Stimulated activated CD8-positive, alpha-beta memory T cell treated with anti-CD3 and anti-CD28 coated beads, Interleukin-7, amount 100 ng/mL, for 4 hours (primary cell): Measurements from ENCODE around the gene PRELP.
"Not testable (repeated sequence)": the region's sequence is repeated elsewhere in the genome, so short reads cannot be mapped to it uniquely, and the experiment has no call there.

Source experiments
- DNase-seq, 2 donors: peaks; one replicate each; pipeline ENCODE4 v3.0.0-alpha.2; 2020; ENCODE audit warnings: low read depth in 2 of 2

PRELP gene

GRCh38 chr1:203475012-203475981, at the start of gene PRELP:
Gene PRELP (plus strand): TSS chr1:203475806. CDS start chr1:203483185, 7,379 bp downstream.
- no peak for DNase-seq

GRCh38 chr1:203426366-203426765, 49.2 kb upstream of the PRELP start:
- no peak for DNase-seq

- no peak for DNase-seq
These were observed 48.7 kb upstream of the PRELP start for GRCh38 chr1:203426870-203427269.

GRCh38 chr1:203427451-203427850, 48.2 kb upstream of the PRELP start:
- no peak for DNase-seq

GRCh38 chr1:203428981-203429599, 46.5 kb upstream of the PRELP start:
- no peak for DNase-seq

GRCh38 chr1:203435615-203436014, 40.0 kb upstream of the PRELP start:
- DNase-seq = no peak

GRCh38 chr1:203437696-203438315, 37.8 kb upstream of the PRELP start:
- no peak for DNase-seq

GRCh38 chr1:203439131-203439730, 36.4 kb upstream of the PRELP start:
- no peak for DNase-seq

- DNase-seq = no peak
These were observed 34.8 kb upstream of the PRELP start for GRCh38 chr1:203440771-203441170.

- DNase-seq = no peak
These were observed 33.8 kb upstream of the PRELP start for GRCh38 chr1:203441766-203442165.

- no peak for DNase-seq
These were observed 32.8 kb upstream of the PRELP start for GRCh38 chr1:203442821-203443220.

- no peak for DNase-seq
These were observed 32.3 kb upstream of the PRELP start for GRCh38 chr1:203443296-203443695.

GRCh38 chr1:203444171-203444576, 31.4 kb upstream of the PRELP start:
- DNase-seq = no peak

GRCh38 chr1:203447151-203447550, 28.5 kb upstream of the PRELP start:
- DNase-seq = no peak

- DNase-seq = not testable (repeated sequence)
These were observed 28.0 kb upstream of the PRELP start for GRCh38 chr1:203447598-203447997.

GRCh38 chr1:203448521-203449061, 27.0 kb upstream of the PRELP start:
- no peak for DNase-seq

- no peak for DNase-seq
These were observed 25.6 kb upstream of the PRELP start for GRCh38 chr1:203450001-203450400.

GRCh38 chr1:203450479-203451149, 25.0 kb upstream of the PRELP start:
- DNase-seq = no peak

GRCh38 chr1:203451836-203452784, 23.5 kb upstream of the PRELP start:
- no peak for DNase-seq

GRCh38 chr1:203453016-203453415, 22.6 kb upstream of the PRELP start:
- no peak for DNase-seq
